HL-60 (cell line): ENCODE data around the gene MSANTD3.

Experiments used
- DNase-seq, 2 experiments: peaks; one replicate each; pipeline ENCODE4 v3.0.0-alpha.2; 2010 to 2020; ENCODE audit warnings: low read depth in 1 of 2, low spot score in 1 of 2
- H3K27ac ChIP-seq: fragments of 250-450 bp; sonication (Bioruptor Pico); replicated peaks from 2 replicates; pipeline ENCODE4 v1.5.1; 2020; ENCODE audit warnings: mild to moderate bottlenecking, moderate library complexity
- H3K27me3 ChIP-seq: fragments of 250-450 bp; sonication (Bioruptor Pico); 2 replicates; pipeline ENCODE4 v1.5.1; 2021; ENCODE audit warnings: mild to moderate bottlenecking, moderate library complexity; ENCODE audit not compliant: insufficient read depth, poor library complexity, severe bottlenecking
- H3K4me3 ChIP-seq: replicated peaks from 2 replicates; pipeline ENCODE4 v1.5.1; 2011; ENCODE audit warnings: mild to moderate bottlenecking, control low read depth, low read length; ENCODE audit not compliant: insufficient read depth
- GABPA ChIP-seq: IDR thresholded peaks from 2 replicates; pipeline ENCODE4 v1.6.1; 2012; ENCODE audit warnings: low read depth
- POLR2AphosphoS5 ChIP-seq: IDR thresholded peaks from 2 replicates; pipeline ENCODE4 v1.6.1; 2012; ENCODE audit warnings: low read depth
- SPI1 ChIP-seq: IDR thresholded peaks from 2 replicates; pipeline ENCODE4 v1.6.1; 2012; ENCODE audit warnings: low read depth, mild to moderate bottlenecking, borderline replicate concordance
- TF ChIP-seq, protein P1 (sequence below): IDR thresholded peaks from one replicate; pipeline ENCODE4 v1.5.1; 2011; ENCODE audit warnings: low read length, control low read depth, inconsistent platforms; ENCODE audit not compliant: insufficient read depth
- TF ChIP-seq, protein P2 (sequence below): IDR thresholded peaks from 2 replicates; pipeline ENCODE4 v1.6.1; 2012; ENCODE audit warnings: low read depth; ENCODE audit not compliant: insufficient replicate concordance

The MSANTD3 gene

GRCh38 chr9:100472268-100472667, 45.3 kb downstream of the MSANTD3 start:
- no peak for DNase-seq
- Histone ChIP-seq H3K27ac (no peak overlapping the region), H3K27me3 (peaks cover 30% of the 10 kb centered on the region), H3K4me3 (no peak overlapping the region)
- TF ChIP-seq GABPA (no peak), POLR2AphosphoS5 (no peak), SPI1 (no peak)
- TF ChIP-seq, protein P1, sequence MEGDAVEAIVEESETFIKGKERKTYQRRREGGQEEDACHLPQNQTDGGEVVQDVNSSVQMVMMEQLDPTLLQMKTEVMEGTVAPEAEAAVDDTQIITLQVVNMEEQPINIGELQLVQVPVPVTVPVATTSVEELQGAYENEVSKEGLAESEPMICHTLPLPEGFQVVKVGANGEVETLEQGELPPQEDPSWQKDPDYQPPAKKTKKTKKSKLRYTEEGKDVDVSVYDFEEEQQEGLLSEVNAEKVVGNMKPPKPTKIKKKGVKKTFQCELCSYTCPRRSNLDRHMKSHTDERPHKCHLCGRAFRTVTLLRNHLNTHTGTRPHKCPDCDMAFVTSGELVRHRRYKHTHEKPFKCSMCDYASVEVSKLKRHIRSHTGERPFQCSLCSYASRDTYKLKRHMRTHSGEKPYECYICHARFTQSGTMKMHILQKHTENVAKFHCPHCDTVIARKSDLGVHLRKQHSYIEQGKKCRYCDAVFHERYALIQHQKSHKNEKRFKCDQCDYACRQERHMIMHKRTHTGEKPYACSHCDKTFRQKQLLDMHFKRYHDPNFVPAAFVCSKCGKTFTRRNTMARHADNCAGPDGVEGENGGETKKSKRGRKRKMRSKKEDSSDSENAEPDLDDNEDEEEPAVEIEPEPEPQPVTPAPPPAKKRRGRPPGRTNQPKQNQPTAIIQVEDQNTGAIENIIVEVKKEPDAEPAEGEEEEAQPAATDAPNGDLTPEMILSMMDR = no peak

DNA sequence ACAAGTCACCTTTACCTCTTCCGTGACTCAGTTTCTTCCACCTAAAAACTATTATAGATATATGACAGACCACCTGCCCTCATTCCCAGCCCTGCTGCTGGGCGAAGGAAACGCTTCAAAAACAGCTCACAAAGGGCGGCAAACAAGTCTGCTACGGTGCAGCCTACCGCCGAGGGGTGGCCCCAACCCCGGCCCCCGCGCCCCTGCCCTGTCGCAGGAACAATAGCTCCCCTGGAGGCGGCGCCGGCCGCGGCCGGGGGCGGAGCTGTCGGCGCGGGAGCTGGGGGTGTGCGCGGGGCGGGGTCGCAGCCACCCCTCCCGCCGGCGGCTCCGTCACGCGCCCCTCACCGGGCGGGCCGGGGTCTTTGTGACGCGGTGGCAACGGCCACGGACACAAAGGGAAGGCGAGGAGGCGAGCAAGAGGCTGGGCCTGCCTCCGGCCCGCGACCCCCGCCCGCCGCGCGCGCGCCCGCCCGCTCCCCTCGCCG, 45.9 kb downstream of the MSANTD3 start, which contains the start of gene TMEFF1:
Gene TMEFF1, plus strand, starts transcription at position 362 of the 488 bp plus-strand sequence. CDS start 396 bp downstream, outside the sequence.
- Histone ChIP-seq H3K27ac (no peak within 1 kb of the TSS), H3K27me3 (peaks cover 30% of the 10 kb centered on the region), H3K4me3 (peak within 1 kb of the TSS; percentile 40)
- TF ChIP-seq SPI1 (no peak), GABPA (no peak), POLR2AphosphoS5 (no peak)
- TF ChIP-seq, protein P2, sequence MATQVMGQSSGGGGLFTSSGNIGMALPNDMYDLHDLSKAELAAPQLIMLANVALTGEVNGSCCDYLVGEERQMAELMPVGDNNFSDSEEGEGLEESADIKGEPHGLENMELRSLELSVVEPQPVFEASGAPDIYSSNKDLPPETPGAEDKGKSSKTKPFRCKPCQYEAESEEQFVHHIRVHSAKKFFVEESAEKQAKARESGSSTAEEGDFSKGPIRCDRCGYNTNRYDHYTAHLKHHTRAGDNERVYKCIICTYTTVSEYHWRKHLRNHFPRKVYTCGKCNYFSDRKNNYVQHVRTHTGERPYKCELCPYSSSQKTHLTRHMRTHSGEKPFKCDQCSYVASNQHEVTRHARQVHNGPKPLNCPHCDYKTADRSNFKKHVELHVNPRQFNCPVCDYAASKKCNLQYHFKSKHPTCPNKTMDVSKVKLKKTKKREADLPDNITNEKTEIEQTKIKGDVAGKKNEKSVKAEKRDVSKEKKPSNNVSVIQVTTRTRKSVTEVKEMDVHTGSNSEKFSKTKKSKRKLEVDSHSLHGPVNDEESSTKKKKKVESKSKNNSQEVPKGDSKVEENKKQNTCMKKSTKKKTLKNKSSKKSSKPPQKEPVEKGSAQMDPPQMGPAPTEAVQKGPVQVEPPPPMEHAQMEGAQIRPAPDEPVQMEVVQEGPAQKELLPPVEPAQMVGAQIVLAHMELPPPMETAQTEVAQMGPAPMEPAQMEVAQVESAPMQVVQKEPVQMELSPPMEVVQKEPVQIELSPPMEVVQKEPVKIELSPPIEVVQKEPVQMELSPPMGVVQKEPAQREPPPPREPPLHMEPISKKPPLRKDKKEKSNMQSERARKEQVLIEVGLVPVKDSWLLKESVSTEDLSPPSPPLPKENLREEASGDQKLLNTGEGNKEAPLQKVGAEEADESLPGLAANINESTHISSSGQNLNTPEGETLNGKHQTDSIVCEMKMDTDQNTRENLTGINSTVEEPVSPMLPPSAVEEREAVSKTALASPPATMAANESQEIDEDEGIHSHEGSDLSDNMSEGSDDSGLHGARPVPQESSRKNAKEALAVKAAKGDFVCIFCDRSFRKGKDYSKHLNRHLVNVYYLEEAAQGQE = no peak
- TF ChIP-seq, protein P1 = no peak
- DNase-seq = peak in 1 of 2 experiments; percentile 12

GRCh38 chr9:100473276-100474081, 46.5 kb downstream of the MSANTD3 start:
- TF ChIP-seq POLR2AphosphoS5 (no peak), GABPA (no peak), SPI1 (no peak)
- TF ChIP-seq, protein P2 = no peak
- TF ChIP-seq, protein P1 = no peak
- Histone ChIP-seq H3K4me3 (peak overlapping the region; percentile 40), H3K27ac (no peak overlapping the region), H3K27me3 (peaks cover 30% of the 10 kb centered on the region)
- peak; percentile 4 to 38 for DNase-seq
